ENCODE results near the gene INSYN2B.

Gene INSYN2B

GRCh38 chr5:169934990-169935389 lies 45.3 kb downstream of the INSYN2B start:
- DNase-seq (ENCODE audit: low read depth in 2 of 2, low spot score in 1 of 2), result no peak

GRCh38 chr5:169933616-169934015 lies 46.7 kb downstream of the INSYN2B start:
- DNase-seq (ENCODE audit: low read depth in 2 of 2, low spot score in 1 of 2), result no peak

- DNase-seq (ENCODE audit: low read depth in 2 of 2, low spot score in 1 of 2), result no peak
Measured at GRCh38 chr5:169933127-169933526, 47.2 kb downstream of the INSYN2B start.

- DNase-seq (ENCODE audit: low read depth in 2 of 2, low spot score in 1 of 2), result no peak
Measured at GRCh38 chr5:169923988-169924387, 56.3 kb downstream of the INSYN2B start.

- no peak for DNase-seq (ENCODE audit: low read depth in 2 of 2, low spot score in 1 of 2)
Measured at GRCh38 chr5:169922474-169922873, 57.8 kb downstream of the INSYN2B start.

- no peak for DNase-seq (ENCODE audit: low read depth in 2 of 2, low spot score in 1 of 2)
Measured at GRCh38 chr5:169921949-169922348, 58.3 kb downstream of the INSYN2B start.

- DNase-seq (ENCODE audit: low read depth in 2 of 2, low spot score in 1 of 2), result no peak
Measured at GRCh38 chr5:169921384-169921783, 58.9 kb downstream of the INSYN2B start.

GRCh38 chr5:169920474-169920873 lies 59.8 kb downstream of the INSYN2B start:
- DNase-seq (ENCODE audit: low read depth in 2 of 2, low spot score in 1 of 2), result no peak

- DNase-seq (ENCODE audit: low read depth in 2 of 2, low spot score in 1 of 2), result no peak
Measured at GRCh38 chr5:169918228-169918627, 62.1 kb downstream of the INSYN2B start.

- no peak for DNase-seq (ENCODE audit: low read depth in 2 of 2, low spot score in 1 of 2)
Measured at GRCh38 chr5:169917500-169917899, 62.8 kb downstream of the INSYN2B start.

- no peak for DNase-seq (ENCODE audit: low read depth in 2 of 2, low spot score in 1 of 2)
Measured at GRCh38 chr5:169914766-169915165, 65.5 kb downstream of the INSYN2B start.

- DNase-seq (ENCODE audit: low read depth in 2 of 2, low spot score in 1 of 2), result no peak
Measured at GRCh38 chr5:169913479-169913878, 66.8 kb downstream of the INSYN2B start.

GRCh38 chr5:169911448-169912212 lies 68.7 kb downstream of the INSYN2B start:
- DNase-seq (ENCODE audit: low read depth in 2 of 2, low spot score in 1 of 2), result no peak

GRCh38 chr5:169910393-169910792 lies 69.9 kb downstream of the INSYN2B start:
- DNase-seq (ENCODE audit: low read depth in 2 of 2, low spot score in 1 of 2), result no peak

- no peak for DNase-seq (ENCODE audit: low read depth in 2 of 2, low spot score in 1 of 2)
Measured at GRCh38 chr5:169909945-169910344, 70.3 kb downstream of the INSYN2B start.

GRCh38 chr5:169908864-169909263 lies 71.4 kb downstream of the INSYN2B start:
- DNase-seq (ENCODE audit: low read depth in 2 of 2, low spot score in 1 of 2), result no peak

- DNase-seq (ENCODE audit: low read depth in 2 of 2, low spot score in 1 of 2), result no peak
Measured at GRCh38 chr5:169906745-169907649, 73.3 kb downstream of the INSYN2B start.

GRCh38 chr5:169905017-169905416 lies 75.3 kb downstream of the INSYN2B start:
- DNase-seq (ENCODE audit: low read depth in 2 of 2, low spot score in 1 of 2), result no peak

GRCh38 chr5:169904508-169904907 lies 75.8 kb downstream of the INSYN2B start:
- DNase-seq (ENCODE audit: low read depth in 2 of 2, low spot score in 1 of 2), result no peak

- no peak for DNase-seq (ENCODE audit: low read depth in 2 of 2, low spot score in 1 of 2)
Measured at GRCh38 chr5:169904059-169904458, 76.2 kb downstream of the INSYN2B start.

- no peak for DNase-seq (ENCODE audit: low read depth in 2 of 2, low spot score in 1 of 2)
Measured at GRCh38 chr5:169901896-169902295, 78.4 kb downstream of the INSYN2B start.

- DNase-seq (ENCODE audit: low read depth in 2 of 2, low spot score in 1 of 2), result no peak
Measured at GRCh38 chr5:169897481-169897880, 82.8 kb downstream of the INSYN2B start.
